GM23338 (cell line): ENCODE results near the gene PPFIA1. TPM values are rescaled to one million over a fixed set of nuclear protein-coding genes. Genes with fewer than 3 reads are reported as not detected.

Source experiments
- ATAC-seq: fragments of 200-7000 bp; cut with Tn5 transposase; 3 replicates; pipeline ENCODE4 v1.9.1; 2020
- DNase-seq: peaks from one replicate; pipeline ENCODE4 v3.0.0-alpha.2; 2015; ENCODE audit warnings: low spot score
- H2AFZ ChIP-seq: fragments of 200-600 bp; sonication (generic); 2 replicates; pipeline ENCODE4 v1.8.0; 2016; ENCODE audit warnings: antibody characterized with exemption, mild to moderate bottlenecking, moderate library complexity
- H3F3A ChIP-seq: fragments of 200-600 bp; sonication (generic); replicated peaks from 2 replicates; pipeline ENCODE4 v1.8.0; 2017; ENCODE audit warnings: antibody characterized with exemption, mixed run types, low read depth
- H3K27ac ChIP-seq: fragments of 200-600 bp; sonication (generic); 2 replicates; pipeline ENCODE4 v1.6.1; 2016; ENCODE audit warnings: low read depth
- H3K27me3 ChIP-seq: fragments of 200-600 bp; sonication (generic); 2 replicates; pipeline ENCODE4 v1.8.0; 2016; ENCODE audit warnings: mild to moderate bottlenecking, mixed run types, moderate library complexity; ENCODE audit not compliant: insufficient read depth
- H3K36me3 ChIP-seq: fragments of 200-600 bp; sonication (generic); 2 replicates; pipeline ENCODE4 v1.8.0; 2016; ENCODE audit warnings: mild to moderate bottlenecking; ENCODE audit not compliant: insufficient read depth
- H3K4me1 ChIP-seq: fragments of 200-600 bp; sonication (generic); 2 replicates; pipeline ENCODE4 v1.8.0; 2016; ENCODE audit warnings: mild to moderate bottlenecking, moderate library complexity; ENCODE audit not compliant: insufficient read depth
- H3K4me2 ChIP-seq: fragments of 200-600 bp; sonication (generic); 2 replicates; pipeline ENCODE4 v1.7.1; 2017; ENCODE audit warnings: mixed run types
- H3K4me3 ChIP-seq: fragments of 200-600 bp; sonication (generic); 2 replicates; pipeline ENCODE4 v1.6.1; 2016; ENCODE audit warnings: mixed run types
- H3K79me2 ChIP-seq: fragments of 200-600 bp; sonication (generic); replicated peaks from 2 replicates; pipeline ENCODE4 v1.8.0; 2017; ENCODE audit warnings: mild to moderate bottlenecking; ENCODE audit not compliant: insufficient read depth
- H3K9me2 ChIP-seq: fragments of 200-600 bp; sonication (generic); 2 replicates; pipeline ENCODE4 v1.8.0; 2017; ENCODE audit not compliant: insufficient read depth
- H4K20me1 ChIP-seq: fragments of 200-600 bp; sonication (generic); replicated peaks from 2 replicates; pipeline ENCODE4 v1.8.0; 2017; ENCODE audit warnings: mild to moderate bottlenecking; ENCODE audit not compliant: insufficient read depth
- H3K27ac Mint-ChIP-seq: 2 replicates; pipeline ENCODE4 v1.8.0; 2020; ENCODE audit warnings: inconsistent platforms, mild to moderate bottlenecking, moderate library complexity, mixed read lengths
- H3K27me3 Mint-ChIP-seq: 3 replicates; pipeline ENCODE4 v1.8.0; 2022; ENCODE audit warnings: low read depth, mild to moderate bottlenecking, moderate library complexity, mixed read lengths, inconsistent platforms; ENCODE audit not compliant: insufficient read depth, poor library complexity
- H3K36me3 Mint-ChIP-seq: 3 replicates; pipeline ENCODE4 v1.8.0; 2021; ENCODE audit warnings: low read depth, mild to moderate bottlenecking, inconsistent platforms, moderate library complexity, mixed read lengths
- H3K4me1 Mint-ChIP-seq: 3 replicates; pipeline ENCODE4 v1.8.0; 2020; ENCODE audit warnings: mild to moderate bottlenecking, inconsistent platforms, mixed read lengths
- H3K4me3 Mint-ChIP-seq: 3 replicates; pipeline ENCODE4 v1.8.0; 2021; ENCODE audit warnings: moderate library complexity, mild to moderate bottlenecking, inconsistent platforms, mixed read lengths
- H3K9me3 Mint-ChIP-seq: 3 replicates; pipeline ENCODE4 v1.8.0; 2020; ENCODE audit warnings: moderate library complexity, mild to moderate bottlenecking, inconsistent platforms, mixed read lengths
- CREB1 ChIP-seq: fragments of 250-450 bp; sonication (Bioruptor Pico); IDR thresholded peaks from 2 replicates; pipeline ENCODE4 v1.5.0; 2020; ENCODE audit warnings: low read depth, mild to moderate bottlenecking, moderate library complexity
- EZH2 ChIP-seq: fragments of 200-600 bp; sonication (generic); IDR thresholded peaks from one replicate; pipeline ENCODE4 v1.8.0; 2017; ENCODE audit warnings: antibody characterized with exemption, mild to moderate bottlenecking, low read depth; ENCODE audit not compliant: unreplicated experiment
- EZH2phosphoT487 ChIP-seq: fragments of 200-600 bp; sonication (generic); IDR thresholded peaks from one replicate; pipeline ENCODE4 v1.8.1; 2018; ENCODE audit warnings: antibody characterized with exemption; ENCODE audit not compliant: unreplicated experiment
- JUNB ChIP-seq: IDR thresholded peaks from one replicate; pipeline ENCODE4 v1.6.1; 2016; ENCODE audit warnings: antibody characterized with exemption; ENCODE audit not compliant: unreplicated experiment
- NANOG ChIP-seq: IDR thresholded peaks from 2 replicates; pipeline ENCODE4 v1.6.1; 2016; ENCODE audit warnings: antibody characterized with exemption, borderline replicate concordance
- POLR2AphosphoS5 ChIP-seq: IDR thresholded peaks from 2 replicates; pipeline ENCODE4 v1.6.1; 2016; ENCODE audit warnings: antibody characterized with exemption, low read depth
- STAT1 ChIP-seq: IDR thresholded peaks from one replicate; pipeline ENCODE4 v1.6.1; 2016; ENCODE audit warnings: antibody characterized with exemption; ENCODE audit not compliant: unreplicated experiment
- ZNF114 ChIP-seq: fragments of 250-450 bp; sonication (Bioruptor Pico); IDR thresholded peaks from 2 replicates; pipeline ENCODE4 v1.5.0; 2020; ENCODE audit warnings: mild to moderate bottlenecking, moderate library complexity
- ZNF331 ChIP-seq: fragments of 250-450 bp; sonication (Bioruptor Pico); IDR thresholded peaks from 2 replicates; pipeline ENCODE4 v1.5.0; 2020; ENCODE audit warnings: low read depth, mild to moderate bottlenecking, moderate library complexity
- polyA plus RNA-seq: library from polyadenylated mRNA; unstranded; fragments of >200 nt; fragmentation: Nextera tagmentation; extraction: Ambion mirVana; gene quantifications from 2 replicates; pipeline ENCODE4 v1.2.1, GENCODE V29; 2016
- total RNA-seq: library from RNA; depleted of rRNA; stranded (reverse); fragments of >200 nt; shearing (Covaris generic); gene quantifications from 2 replicates; pipeline ENCODE4 v1.2.3, GENCODE V29; 2014
- TF ChIP-seq, protein P1 (sequence below), 2 experiments: fragments of 200-600 bp in 1 of 2; sonication (generic) in 1 of 2; conservative IDR thresholded peaks; 2 replicates each; pipeline versions ENCODE4 v1.5.1 to v1.6.1; 2016 to 2017; ENCODE audit warnings: antibody characterized with exemption in 2 of 2, low read depth in 2 of 2, mild to moderate bottlenecking in 2 of 2, moderate library complexity in 1 of 2
- TF ChIP-seq, protein P2 (sequence below): fragments of 250-450 bp; sonication (Bioruptor Pico); IDR thresholded peaks from 2 replicates; pipeline ENCODE4 v1.5.0; 2020; ENCODE audit warnings: mild to moderate bottlenecking, moderate library complexity
- TF ChIP-seq, protein P3 (sequence below): IDR thresholded peaks from one replicate; pipeline ENCODE4 v1.6.1; 2018; ENCODE audit warnings: antibody characterized with exemption; ENCODE audit not compliant: unreplicated experiment
- TF ChIP-seq, protein P4 (sequence below): IDR thresholded peaks from 2 replicates; pipeline ENCODE4 v1.6.1; 2016; ENCODE audit warnings: antibody characterized with exemption

PPFIA1 gene
- total and polyA plus RNA-seq, 2 experiments from 2014 or later = 41.7 to 62.0 TPM

DNA sequence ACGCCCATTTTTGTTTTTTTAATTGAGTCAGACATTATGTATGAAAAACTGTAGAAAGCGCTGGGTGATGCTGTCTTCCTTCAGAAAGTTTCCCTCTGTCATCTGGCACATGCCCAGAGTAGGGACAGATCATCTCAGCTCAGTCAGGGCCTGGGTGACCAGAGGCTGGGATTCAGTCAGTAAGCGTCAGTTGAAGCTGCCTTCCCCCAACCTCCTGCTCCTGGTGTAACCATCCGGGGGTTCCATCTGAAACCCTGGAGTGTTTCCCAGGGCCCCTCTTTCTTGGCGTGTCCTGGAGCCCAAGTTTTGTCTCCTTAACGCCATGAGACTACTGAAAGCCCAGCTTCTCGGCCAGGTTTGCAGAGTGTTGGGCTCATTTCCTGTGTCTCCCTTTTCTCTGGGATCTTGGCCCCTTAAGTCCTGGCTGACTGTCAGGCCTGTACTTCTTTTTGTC, 10.7 kb downstream of the PPFIA1 start:
- Histone ChIP-seq H3K79me2 (peaks cover 98% of the 10 kb centered on the region), H3K36me3 (peaks cover 26% of the 10 kb centered on the region), H3K9me2 (no peaks in the 10 kb centered on the region), H3K27me3 (no peaks in the 10 kb centered on the region), H4K20me1 (peaks cover 48% of the 10 kb centered on the region), H3K4me3 (no peak overlapping the region), H3K4me2 (no peak overlapping the region), H3K4me1 (no peaks in the 10 kb centered on the region), H3F3A (0 out of 2 replicates have a peak, but pooled peaks cover 2% of the 10 kb centered on the region), H3K27ac (0 out of 2 replicates have a peak overlapping the region, but pooled peaks have one; percentile 30), H2AFZ (no peak overlapping the region)
- ATAC-seq = peak; percentile 31; the same call in 2 of the 3 replicates
- DNase-seq = no peak
- TF ChIP-seq EZH2phosphoT487 (no peak), POLR2AphosphoS5 (no peak), ZNF114 (CRISPR knock-in tag) (no peak), EZH2 (no peak), JUNB (no peak), CREB1 (no peak), ZNF331 (CRISPR knock-in tag) (no peak), STAT1 (no peak), NANOG (no peak)
- TF ChIP-seq, protein P1, sequence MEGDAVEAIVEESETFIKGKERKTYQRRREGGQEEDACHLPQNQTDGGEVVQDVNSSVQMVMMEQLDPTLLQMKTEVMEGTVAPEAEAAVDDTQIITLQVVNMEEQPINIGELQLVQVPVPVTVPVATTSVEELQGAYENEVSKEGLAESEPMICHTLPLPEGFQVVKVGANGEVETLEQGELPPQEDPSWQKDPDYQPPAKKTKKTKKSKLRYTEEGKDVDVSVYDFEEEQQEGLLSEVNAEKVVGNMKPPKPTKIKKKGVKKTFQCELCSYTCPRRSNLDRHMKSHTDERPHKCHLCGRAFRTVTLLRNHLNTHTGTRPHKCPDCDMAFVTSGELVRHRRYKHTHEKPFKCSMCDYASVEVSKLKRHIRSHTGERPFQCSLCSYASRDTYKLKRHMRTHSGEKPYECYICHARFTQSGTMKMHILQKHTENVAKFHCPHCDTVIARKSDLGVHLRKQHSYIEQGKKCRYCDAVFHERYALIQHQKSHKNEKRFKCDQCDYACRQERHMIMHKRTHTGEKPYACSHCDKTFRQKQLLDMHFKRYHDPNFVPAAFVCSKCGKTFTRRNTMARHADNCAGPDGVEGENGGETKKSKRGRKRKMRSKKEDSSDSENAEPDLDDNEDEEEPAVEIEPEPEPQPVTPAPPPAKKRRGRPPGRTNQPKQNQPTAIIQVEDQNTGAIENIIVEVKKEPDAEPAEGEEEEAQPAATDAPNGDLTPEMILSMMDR (conservative IDR thresholded peaks at IDR 0.05; ENCODE audit: low read depth in 2 of 2) = no peak
- TF ChIP-seq, protein P2, sequence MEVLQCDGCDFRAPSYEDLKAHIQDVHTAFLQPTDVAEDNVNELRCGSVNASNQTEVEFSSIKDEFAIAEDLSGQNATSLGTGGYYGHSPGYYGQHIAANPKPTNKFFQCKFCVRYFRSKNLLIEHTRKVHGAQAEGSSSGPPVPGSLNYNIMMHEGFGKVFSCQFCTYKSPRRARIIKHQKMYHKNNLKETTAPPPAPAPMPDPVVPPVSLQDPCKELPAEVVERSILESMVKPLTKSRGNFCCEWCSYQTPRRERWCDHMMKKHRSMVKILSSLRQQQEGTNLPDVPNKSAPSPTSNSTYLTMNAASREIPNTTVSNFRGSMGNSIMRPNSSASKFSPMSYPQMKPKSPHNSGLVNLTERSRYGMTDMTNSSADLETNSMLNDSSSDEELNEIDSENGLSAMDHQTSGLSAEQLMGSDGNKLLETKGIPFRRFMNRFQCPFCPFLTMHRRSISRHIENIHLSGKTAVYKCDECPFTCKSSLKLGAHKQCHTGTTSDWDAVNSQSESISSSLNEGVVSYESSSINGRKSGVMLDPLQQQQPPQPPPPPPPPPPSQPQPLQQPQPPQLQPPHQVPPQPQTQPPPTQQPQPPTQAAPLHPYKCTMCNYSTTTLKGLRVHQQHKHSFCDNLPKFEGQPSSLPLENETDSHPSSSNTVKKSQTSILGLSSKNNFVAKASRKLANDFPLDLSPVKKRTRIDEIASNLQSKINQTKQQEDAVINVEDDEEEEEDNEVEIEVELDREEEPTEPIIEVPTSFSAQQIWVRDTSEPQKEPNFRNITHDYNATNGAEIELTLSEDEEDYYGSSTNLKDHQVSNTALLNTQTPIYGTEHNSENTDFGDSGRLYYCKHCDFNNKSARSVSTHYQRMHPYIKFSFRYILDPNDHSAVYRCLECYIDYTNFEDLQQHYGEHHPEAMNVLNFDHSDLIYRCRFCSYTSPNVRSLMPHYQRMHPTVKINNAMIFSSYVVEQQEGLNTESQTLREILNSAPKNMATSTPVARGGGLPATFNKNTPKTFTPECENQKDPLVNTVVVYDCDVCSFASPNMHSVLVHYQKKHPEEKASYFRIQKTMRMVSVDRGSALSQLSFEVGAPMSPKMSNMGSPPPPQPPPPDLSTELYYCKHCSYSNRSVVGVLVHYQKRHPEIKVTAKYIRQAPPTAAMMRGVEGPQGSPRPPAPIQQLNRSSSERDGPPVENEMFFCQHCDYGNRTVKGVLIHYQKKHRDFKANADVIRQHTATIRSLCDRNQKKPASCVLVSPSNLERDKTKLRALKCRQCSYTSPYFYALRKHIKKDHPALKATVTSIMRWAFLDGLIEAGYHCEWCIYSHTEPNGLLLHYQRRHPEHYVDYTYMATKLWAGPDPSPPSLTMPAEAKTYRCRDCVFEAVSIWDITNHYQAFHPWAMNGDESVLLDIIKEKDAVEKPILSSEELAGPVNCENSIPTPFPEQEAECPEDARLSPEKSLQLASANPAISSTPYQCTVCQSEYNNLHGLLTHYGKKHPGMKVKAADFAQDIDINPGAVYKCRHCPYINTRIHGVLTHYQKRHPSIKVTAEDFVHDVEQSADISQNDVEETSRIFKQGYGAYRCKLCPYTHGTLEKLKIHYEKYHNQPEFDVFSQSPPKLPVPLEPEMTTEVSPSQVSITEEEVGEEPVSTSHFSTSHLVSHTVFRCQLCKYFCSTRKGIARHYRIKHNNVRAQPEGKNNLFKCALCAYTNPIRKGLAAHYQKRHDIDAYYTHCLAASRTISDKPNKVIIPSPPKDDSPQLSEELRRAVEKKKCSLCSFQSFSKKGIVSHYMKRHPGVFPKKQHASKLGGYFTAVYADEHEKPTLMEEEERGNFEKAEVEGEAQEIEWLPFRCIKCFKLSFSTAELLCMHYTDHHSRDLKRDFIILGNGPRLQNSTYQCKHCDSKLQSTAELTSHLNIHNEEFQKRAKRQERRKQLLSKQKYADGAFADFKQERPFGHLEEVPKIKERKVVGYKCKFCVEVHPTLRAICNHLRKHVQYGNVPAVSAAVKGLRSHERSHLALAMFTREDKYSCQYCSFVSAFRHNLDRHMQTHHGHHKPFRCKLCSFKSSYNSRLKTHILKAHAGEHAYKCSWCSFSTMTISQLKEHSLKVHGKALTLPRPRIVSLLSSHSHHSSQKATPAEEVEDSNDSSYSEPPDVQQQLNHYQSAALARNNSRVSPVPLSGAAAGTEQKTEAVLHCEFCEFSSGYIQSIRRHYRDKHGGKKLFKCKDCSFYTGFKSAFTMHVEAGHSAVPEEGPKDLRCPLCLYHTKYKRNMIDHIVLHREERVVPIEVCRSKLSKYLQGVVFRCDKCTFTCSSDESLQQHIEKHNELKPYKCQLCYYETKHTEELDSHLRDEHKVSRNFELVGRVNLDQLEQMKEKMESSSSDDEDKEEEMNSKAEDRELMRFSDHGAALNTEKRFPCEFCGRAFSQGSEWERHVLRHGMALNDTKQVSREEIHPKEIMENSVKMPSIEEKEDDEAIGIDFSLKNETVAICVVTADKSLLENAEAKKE (CRISPR knock-in tag) = no peak
- TF ChIP-seq, protein P3, sequence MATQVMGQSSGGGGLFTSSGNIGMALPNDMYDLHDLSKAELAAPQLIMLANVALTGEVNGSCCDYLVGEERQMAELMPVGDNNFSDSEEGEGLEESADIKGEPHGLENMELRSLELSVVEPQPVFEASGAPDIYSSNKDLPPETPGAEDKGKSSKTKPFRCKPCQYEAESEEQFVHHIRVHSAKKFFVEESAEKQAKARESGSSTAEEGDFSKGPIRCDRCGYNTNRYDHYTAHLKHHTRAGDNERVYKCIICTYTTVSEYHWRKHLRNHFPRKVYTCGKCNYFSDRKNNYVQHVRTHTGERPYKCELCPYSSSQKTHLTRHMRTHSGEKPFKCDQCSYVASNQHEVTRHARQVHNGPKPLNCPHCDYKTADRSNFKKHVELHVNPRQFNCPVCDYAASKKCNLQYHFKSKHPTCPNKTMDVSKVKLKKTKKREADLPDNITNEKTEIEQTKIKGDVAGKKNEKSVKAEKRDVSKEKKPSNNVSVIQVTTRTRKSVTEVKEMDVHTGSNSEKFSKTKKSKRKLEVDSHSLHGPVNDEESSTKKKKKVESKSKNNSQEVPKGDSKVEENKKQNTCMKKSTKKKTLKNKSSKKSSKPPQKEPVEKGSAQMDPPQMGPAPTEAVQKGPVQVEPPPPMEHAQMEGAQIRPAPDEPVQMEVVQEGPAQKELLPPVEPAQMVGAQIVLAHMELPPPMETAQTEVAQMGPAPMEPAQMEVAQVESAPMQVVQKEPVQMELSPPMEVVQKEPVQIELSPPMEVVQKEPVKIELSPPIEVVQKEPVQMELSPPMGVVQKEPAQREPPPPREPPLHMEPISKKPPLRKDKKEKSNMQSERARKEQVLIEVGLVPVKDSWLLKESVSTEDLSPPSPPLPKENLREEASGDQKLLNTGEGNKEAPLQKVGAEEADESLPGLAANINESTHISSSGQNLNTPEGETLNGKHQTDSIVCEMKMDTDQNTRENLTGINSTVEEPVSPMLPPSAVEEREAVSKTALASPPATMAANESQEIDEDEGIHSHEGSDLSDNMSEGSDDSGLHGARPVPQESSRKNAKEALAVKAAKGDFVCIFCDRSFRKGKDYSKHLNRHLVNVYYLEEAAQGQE = no peak
- TF ChIP-seq, protein P4, sequence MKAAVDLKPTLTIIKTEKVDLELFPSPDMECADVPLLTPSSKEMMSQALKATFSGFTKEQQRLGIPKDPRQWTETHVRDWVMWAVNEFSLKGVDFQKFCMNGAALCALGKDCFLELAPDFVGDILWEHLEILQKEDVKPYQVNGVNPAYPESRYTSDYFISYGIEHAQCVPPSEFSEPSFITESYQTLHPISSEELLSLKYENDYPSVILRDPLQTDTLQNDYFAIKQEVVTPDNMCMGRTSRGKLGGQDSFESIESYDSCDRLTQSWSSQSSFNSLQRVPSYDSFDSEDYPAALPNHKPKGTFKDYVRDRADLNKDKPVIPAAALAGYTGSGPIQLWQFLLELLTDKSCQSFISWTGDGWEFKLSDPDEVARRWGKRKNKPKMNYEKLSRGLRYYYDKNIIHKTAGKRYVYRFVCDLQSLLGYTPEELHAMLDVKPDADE = no peak
- Mint-ChIP-seq H3K27me3 (no peaks in the 10 kb centered on the region), H3K4me1 (peaks cover 5% of the 10 kb centered on the region; the same call in 2 of the 3 replicates), H3K27ac (0 out of 2 replicates have a peak overlapping the region, but pooled peaks have one; percentile 56), H3K4me3 (no peak overlapping the region), H3K36me3 (peaks cover 71% of the 10 kb centered on the region), H3K9me3 (no peaks in the 10 kb centered on the region)
